ENCODE measurements around the gene OXER1.

DNA sequence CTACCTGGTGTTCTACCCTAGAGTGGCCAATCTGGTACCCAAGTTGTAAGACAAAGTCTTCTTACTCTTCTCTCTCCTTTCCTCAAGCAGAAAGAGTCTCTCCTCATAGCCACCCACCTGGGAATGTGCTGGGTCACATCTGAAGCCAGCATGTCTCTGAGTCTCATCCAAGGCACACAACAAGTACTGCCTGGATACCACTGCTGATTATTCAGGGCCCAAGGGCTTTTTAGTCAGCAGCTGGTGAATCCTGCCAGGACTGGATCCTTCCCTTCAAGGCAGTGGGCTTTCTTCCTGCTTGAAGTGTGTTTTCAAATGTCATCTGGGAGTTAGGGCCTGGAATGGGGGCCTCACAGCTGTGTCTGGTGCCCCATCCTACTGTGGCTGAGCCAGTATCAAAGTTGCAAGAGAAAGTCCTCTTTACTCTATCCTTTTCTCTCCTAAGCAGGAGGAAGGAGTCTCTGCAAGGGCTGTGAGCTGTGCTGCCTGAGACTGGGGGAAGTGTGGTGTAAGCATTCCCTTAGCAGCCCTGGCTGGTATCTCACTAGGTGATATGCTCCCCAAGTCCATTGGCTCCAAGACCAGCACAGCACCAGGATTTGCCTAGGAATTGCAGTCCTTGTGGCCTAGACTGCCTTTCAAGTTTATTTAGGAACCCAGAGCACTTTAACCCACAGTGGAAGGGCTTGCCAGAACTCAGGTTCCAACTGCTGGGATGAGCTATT is 27.2 kb downstream of the OXER1 start:
- TF ChIP-seq, protein P1, sequence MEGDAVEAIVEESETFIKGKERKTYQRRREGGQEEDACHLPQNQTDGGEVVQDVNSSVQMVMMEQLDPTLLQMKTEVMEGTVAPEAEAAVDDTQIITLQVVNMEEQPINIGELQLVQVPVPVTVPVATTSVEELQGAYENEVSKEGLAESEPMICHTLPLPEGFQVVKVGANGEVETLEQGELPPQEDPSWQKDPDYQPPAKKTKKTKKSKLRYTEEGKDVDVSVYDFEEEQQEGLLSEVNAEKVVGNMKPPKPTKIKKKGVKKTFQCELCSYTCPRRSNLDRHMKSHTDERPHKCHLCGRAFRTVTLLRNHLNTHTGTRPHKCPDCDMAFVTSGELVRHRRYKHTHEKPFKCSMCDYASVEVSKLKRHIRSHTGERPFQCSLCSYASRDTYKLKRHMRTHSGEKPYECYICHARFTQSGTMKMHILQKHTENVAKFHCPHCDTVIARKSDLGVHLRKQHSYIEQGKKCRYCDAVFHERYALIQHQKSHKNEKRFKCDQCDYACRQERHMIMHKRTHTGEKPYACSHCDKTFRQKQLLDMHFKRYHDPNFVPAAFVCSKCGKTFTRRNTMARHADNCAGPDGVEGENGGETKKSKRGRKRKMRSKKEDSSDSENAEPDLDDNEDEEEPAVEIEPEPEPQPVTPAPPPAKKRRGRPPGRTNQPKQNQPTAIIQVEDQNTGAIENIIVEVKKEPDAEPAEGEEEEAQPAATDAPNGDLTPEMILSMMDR (conservative IDR thresholded peaks at IDR 0.05 in 1 of 2, IDR thresholded peaks at IDR 0.05 in 1 of 2; ENCODE audit: extremely low read depth in 1 of 2, insufficient read depth in 1 of 2, low read depth in 1 of 2, low read length in 2 of 2) = no peak
- no peak for TF ChIP-seq EZH2 (IDR thresholded peaks at IDR 0.05; ENCODE audit: borderline replicate concordance, low read length)

Data from mammary epithelial cell (primary cell).